DOHH2 (cell line): ENCODE results near the gene PROK2.

Experiments
- CTCF ChIP-seq: fragments of 200-600 bp; sonication (generic); IDR thresholded peaks from one replicate; pipeline ENCODE4 v1.5.1; 2014; ENCODE audit warnings: antibody characterized with exemption, mild to moderate bottlenecking, low read depth, low read length; ENCODE audit not compliant: poor library complexity, severe bottlenecking
- EZH2phosphoT487 ChIP-seq: fragments of 200-600 bp; sonication (generic); IDR thresholded peaks from 2 replicates; pipeline ENCODE4 v1.6.1; 2017; ENCODE audit warnings: borderline replicate concordance, mild to moderate bottlenecking, antibody characterized with exemption, low read length, moderate library complexity, mixed read lengths

- TF ChIP-seq CTCF (no peak), EZH2phosphoT487 (no peak)
Observed at GRCh38 chr3:71831599-71831998, 46.7 kb upstream of the PROK2 start.
